HG03175 (cell line): ENCODE results near the gene CDC123.
"Not testable (repeated sequence)": the region's sequence is repeated elsewhere in the genome, so short reads cannot be mapped to it uniquely, and the experiment has no call there.

Source experiments
- ATAC-seq: cut with Tn5 transposase; IDR thresholded peaks from one replicate; pipeline ENCODE4 v1.9.1; 2021; ENCODE audit warnings: mild to moderate bottlenecking, moderate library complexity; ENCODE audit not compliant: unreplicated experiment

The CDC123 gene

GRCh38 chr10:12228851-12229250 is 32.9 kb downstream of the CDC123 start:
- no peak for ATAC-seq

DNA sequence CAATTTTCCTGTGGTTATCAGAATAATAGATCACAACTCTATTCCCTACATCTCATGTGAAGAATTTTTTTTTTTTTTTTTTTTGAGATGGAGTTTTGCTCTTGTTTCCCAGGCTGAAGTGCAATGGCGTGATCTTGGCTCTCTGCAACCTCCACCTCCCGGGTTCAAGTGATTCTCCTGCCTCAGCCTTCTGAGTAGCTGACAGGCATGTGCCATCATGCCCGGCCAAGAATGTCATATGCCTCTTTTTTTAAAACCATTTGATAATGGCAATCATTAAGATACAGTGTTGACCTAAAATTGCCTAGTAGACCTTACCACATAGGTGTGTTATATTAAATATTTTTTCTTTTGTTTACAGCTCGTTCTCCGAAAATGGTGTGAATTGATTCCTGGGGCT is 38.7 kb downstream of the CDC123 start:
- not testable (repeated sequence) for ATAC-seq

GRCh38 chr10:12235116-12235694 is 39.2 kb downstream of the CDC123 start:
- ATAC-seq = no peak

- ATAC-seq = no peak
Observed at GRCh38 chr10:12235796-12236195, 39.8 kb downstream of the CDC123 start.

DNA sequence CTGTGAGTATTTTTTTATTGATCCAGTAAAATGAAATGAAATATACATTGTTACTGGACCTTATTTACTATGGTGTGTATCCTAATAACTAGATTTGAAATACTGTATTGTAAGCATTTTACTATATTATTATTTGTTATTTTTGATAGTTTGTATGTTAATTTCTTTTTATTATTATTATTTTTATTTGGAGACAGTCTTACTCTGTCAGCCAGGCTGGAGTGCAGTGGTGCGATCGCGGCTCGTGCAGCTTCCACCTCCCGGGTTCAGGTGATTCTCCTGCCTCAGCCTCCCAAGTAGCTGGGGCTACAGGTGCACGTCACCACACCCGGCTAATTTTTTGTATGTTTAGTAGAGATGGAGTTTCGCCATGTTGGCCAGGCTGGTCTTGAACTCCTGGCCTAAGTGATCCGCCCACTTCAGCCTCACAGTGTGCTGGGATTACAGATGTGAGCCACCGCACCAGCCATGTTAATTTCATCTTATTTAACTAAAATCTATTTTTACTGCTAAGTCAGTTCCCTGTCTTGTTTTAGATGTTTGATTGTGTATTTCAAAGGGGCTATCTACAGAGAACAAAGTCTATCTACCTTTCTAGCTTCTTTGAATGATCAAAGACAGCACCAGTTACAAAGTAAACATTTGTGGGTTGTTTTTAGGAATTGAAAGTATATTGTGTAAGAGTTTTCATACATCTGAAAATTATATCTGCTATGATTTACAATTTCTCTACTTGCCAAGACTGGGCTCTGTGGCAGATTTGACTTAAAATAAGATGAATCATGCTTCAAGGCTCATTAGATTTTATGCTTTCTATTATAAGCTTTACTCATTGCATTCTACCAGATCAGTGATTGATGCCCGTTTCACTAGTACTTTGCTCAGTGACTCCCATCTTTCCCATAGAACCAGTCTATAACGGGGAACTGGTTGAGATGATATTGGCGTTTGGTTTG is 41.6 kb downstream of the CDC123 start:
- no peak for ATAC-seq

DNA sequence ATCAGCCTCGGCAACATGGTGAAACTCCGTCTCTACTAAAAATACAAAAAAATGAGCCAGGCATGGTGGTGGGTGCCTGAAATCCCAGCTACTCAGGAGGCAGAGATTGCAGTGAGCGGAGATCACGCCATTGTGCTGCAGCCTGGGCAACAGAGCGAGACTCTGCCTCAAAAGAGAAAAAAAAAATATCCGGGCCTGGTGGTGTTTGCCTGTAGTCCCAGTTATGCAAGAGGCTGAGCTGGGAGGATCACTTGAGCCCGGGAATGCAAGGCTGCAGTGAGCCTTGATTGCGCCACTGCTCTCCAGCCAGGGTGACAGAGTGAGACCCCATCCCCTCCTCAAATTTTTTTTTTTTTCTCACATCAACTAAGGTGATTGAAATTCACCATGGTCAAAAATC is 42.8 kb downstream of the CDC123 start:
- ATAC-seq = no peak

DNA sequence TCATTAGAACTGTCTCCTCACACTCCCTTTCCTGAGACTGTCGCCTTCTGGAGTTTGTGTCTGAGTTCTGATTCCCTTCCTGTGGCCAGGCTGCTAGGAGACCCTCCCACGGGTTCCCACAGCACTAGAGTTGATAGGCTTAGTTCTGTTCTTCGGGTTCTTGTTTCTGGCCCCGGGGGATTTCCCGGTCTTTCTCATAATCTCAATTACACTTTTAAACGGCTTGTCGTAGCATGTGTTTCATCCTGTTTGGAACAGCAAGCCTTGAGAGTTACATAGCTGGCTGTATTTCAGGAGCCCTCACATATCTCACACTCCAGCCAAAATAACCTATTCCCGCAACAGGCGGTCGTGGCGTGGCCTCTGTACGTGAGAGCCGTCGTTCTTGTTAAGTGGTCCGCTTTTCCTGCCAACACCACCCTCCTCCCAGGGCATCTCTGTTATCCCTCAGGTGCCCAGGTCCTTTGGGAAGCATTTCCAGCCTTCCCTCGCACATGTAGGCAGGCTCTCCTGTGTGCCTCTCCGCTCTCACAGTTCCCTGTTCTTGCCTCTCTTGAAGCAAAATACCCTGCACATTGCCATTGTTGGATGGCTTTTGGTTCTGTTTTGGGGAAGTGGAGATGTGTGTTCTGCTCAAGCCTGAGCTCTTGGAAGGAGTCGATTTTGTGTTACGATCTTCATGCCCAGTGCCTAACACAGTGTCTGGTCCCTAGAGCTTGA is 46.0 kb downstream of the CDC123 start:
- ATAC-seq = no peak

- ATAC-seq = peak; percentile 67
Observed at GRCh38 chr10:12243864-12244620, 48.1 kb downstream of the CDC123 start.

DNA sequence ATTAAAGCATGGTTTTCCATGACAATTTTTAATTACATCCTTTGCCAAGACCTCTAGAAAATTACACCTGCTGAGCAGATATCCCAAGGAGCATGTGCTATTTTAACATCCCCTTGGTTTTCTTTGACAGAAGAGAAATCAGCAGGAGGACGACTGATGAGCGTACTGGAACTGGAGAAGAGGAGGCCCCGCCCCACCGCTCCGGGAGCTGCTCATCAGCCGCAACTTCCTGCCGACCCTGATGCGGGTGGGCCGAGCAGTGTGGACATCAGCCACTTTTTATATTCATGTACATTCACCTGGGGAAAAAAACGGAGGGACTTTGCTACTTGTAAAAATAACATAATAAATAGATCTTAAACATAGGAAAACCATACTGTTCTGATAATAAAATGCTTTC is 54.2 kb downstream of the CDC123 start:
- ATAC-seq = no peak

- ATAC-seq = not testable (repeated sequence)
Observed at GRCh38 chr10:12250702-12251101, 54.7 kb downstream of the CDC123 start.

GRCh38 chr10:12251581-12251980 is 55.6 kb downstream of the CDC123 start:
- ATAC-seq = no peak

DNA sequence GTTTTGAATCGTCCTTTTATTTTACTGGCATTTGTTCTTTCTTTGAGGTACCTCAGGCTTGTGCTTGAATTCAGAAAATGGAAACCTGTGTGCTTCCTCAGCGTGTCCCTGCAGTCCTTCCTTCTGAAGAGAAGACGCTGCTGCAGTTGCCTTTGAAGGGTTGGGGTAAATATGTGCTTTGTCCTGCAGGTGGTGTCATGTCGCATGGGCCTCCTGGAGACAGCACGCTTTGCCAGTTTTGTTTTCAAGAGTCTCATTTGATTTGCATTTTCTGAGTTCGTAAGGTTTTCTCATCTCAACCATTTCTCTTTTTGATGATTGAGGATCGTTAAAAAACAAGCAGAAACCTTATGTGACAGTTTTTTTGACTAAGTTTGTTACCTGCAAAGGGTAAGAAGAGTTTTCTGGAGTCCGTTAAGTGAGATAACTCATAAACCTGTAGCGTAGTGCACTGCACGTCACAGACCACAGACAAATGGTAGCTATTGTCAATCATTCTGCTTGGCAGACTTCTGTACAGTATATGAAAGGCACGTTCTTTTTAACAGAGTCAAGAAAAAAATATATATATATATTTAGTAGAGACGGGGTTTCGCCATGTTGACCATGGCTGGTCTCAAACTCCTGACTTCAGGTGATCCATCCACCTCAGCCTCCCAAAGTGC is 57.0 kb downstream of the CDC123 start:
- ATAC-seq = no peak

- ATAC-seq = no peak
Observed at GRCh38 chr10:12255048-12255447, 59.1 kb downstream of the CDC123 start.

- no peak for ATAC-seq
Observed at GRCh38 chr10:12259988-12260387, 64.0 kb downstream of the CDC123 start.

GRCh38 chr10:12262278-12262981 is 66.4 kb downstream of the CDC123 start:
- no peak for ATAC-seq

DNA sequence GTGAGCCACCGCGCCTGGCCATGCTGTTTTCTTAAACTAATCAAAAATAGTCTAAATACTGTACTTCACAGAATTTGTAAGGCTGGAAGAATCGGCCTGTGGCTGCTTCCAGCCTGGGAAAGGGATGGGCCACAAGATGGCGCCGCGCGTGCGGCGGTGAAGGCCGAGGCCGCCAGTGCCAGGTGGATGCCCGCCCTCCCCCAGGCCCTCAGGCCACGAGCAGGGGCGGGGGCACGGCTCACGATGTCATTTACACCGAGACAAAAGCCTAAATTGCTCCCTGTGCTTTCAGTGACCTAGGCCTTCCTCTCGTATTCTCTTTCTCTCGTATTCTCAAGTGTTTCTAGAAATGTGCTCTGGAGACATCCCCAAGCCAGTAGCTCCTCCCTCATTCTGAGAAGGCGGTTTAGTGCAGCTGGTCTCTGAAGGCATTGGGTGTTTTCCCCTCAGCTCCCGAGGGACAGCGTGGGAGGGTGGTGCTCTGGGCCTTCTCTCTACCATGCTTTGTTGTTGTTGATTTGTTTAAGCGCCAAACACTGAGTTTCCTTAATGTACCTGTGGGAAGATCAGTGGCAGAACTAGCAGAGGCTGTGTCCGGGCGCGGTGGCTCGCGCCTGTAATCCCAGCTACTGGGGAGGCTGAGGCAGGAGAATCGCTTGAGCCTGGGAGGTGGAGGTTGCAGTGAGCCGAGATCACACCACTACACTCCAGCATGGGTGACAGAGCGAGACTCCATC is 68.4 kb downstream of the CDC123 start:
- ATAC-seq = peak; percentile 83

DNA sequence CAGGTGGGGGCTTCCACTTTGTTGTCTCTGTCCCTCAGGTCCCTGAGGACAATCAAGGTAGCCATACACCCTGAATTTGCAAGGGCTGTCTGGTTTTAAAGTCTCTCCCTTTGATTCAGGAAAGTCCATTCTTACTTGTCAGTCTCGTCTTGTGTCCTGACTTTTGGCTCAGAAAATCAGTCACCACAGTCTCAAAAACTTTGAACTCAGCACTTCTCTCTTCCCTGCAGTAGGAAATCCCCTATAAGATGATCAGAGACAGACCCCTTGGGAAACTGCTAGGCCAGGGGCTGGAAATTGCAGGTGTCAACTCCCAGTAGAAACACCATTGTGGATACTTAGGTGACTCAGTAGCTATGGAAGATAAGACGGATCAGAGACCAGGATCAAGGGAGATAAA is 73.1 kb downstream of the CDC123 start:
- no peak for ATAC-seq

- ATAC-seq = no peak
Observed at GRCh38 chr10:12271210-12271540, 75.2 kb downstream of the CDC123 start.

DNA sequence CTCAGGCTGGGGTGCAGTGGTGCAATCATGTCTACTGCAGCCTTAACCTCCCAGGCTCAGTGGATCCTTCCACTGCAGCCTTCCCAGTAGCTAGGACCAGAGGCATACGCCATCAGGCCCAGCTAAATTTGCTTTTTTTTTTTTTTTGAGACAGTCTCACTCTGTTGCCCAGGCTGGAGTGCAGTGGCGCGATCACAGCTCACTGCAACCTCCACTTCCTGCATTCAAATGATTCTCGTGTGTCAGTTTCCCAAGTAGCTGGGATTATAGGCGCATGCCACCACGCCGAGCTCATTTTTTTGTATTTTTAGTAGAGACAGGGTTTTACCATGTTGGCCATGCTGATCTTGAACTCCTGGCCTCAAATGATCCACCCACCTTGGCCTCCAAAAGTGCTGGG is 81.9 kb downstream of the CDC123 start:
- ATAC-seq = not testable (repeated sequence)
